Measurements from ENCODE around the gene XKR7.
"Not testable (repeated sequence)": the region's sequence is repeated elsewhere in the genome, so short reads cannot be mapped to it uniquely, and the experiment has no call there.

Gene XKR7

DNA sequence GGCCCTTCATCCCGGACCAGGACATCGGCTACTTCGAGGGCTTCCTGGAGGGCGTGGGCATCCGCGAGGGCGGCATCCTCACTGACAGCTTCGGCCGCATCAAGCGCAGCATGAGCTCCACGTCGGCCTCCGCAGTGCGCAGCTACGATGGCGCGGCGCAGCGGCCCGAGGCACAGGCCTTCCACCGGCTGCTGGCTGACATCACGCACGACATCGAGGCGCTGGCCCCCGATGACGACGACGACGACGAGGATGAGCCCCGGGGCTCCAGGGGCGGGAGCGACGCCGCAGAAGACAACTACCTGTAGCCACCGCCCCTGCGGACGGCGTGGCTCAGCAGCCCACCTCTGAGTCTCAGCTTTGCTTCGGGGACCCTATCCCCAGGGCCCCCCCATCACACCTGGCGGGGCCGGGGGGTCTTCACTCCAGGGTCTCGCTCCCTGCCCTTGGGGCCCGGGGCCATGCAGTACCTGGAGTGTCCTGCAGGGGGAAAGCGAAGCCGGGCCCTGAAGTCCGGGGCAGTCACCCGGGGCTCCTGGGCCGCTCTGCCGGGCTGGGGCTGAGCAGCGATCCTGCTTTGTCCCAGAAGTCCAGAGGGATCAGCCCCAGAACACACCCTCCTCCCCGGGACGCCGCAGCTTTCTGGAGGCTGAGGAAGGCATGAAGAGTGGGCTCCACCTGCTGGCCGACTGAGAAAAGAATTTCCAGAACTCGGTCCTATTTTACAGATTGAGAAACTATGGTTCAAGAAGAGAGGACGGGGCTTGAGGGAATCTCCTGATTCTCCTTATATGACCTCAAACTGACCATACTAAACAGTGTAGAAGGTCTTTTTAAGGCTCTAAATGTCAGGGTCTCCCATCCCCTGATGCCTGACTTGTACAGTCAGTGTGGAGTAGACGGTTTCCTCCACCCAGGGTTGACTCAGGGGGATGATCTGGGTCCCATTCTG is 63.3 kb downstream of the XKR7 start:
- peaks cover 2% of the 10 kb centered on the region for H3K27me3 ChIP-seq (ENCODE audit: control insufficient read depth, insufficient read depth, low read length)
- H3K9ac ChIP-seq (ENCODE audit: low read length), result no peak overlapping the region
- no peak overlapping the region for H3K27ac ChIP-seq (ENCODE audit: low read depth, low read length)
- H3K4me3 ChIP-seq (ENCODE audit: low read length), result peak overlapping the region; percentile 27
- no peaks in the 10 kb centered on the region for H3K36me3 ChIP-seq (ENCODE audit: control insufficient read depth, insufficient read depth, low read length)
- H3K4me1 ChIP-seq (ENCODE audit: control insufficient read depth, insufficient read depth, low read length), result no peaks in the 10 kb centered on the region

DNA sequence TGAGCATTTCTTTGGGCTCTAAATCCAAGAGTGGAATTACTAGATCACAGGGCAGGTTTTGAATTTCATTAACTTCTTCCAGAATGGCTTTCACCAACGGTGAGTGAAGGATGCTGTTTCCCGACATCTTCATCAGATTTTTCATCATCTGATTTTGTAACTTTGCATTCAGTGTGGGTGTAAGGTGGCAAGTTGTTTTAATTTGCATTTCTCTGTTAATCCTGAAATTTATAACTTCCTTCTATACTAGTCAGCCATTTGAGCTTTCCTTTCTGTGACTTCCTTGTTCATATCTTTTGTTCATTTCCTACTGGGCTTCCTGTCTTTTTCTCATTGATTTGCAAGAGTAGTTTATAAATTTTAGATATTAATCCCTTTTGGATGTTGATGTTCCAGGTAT is 65.4 kb downstream of the XKR7 start:
- H3K36me3 ChIP-seq (ENCODE audit: control insufficient read depth, insufficient read depth, low read length), result no peaks in the 10 kb centered on the region
- H3K4me1 ChIP-seq (ENCODE audit: control insufficient read depth, insufficient read depth, low read length), result no peaks in the 10 kb centered on the region
- H3K27me3 ChIP-seq (ENCODE audit: control insufficient read depth, insufficient read depth, low read length), result peaks cover 2% of the 10 kb centered on the region
- H3K4me3 ChIP-seq (ENCODE audit: low read length), result no peak overlapping the region
- H3K9ac ChIP-seq (ENCODE audit: low read length), result no peak overlapping the region
- no peak overlapping the region for H3K27ac ChIP-seq (ENCODE audit: low read depth, low read length)

DNA sequence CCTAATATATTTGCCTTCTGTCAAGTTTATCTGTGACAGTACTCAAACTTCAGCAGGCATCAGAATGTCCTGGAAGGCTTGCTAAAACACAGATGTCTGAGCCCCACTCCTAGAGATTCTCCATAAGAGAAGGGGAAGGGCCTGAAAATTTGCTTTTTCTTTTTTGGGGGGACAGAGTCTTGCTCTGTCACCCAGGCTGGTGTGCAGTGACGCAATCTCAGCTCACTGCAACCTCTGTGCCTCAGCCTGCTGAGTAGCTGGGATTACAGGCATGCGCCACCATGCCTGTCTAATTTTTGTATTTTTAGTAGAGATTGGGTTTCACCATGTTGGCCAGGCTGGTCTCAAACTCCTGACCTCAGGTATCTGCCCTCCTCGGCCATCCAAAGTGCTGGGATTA is 65.8 kb downstream of the XKR7 start:
- not testable (repeated sequence) for H3K27ac ChIP-seq (ENCODE audit: low read depth, low read length); H3K36me3 ChIP-seq (ENCODE audit: control insufficient read depth, insufficient read depth, low read length); H3K4me1 ChIP-seq (ENCODE audit: control insufficient read depth, insufficient read depth, low read length); H3K9ac ChIP-seq (ENCODE audit: low read length); H3K27me3 ChIP-seq (ENCODE audit: control insufficient read depth, insufficient read depth, low read length); H3K4me3 ChIP-seq (ENCODE audit: low read length)

DNA sequence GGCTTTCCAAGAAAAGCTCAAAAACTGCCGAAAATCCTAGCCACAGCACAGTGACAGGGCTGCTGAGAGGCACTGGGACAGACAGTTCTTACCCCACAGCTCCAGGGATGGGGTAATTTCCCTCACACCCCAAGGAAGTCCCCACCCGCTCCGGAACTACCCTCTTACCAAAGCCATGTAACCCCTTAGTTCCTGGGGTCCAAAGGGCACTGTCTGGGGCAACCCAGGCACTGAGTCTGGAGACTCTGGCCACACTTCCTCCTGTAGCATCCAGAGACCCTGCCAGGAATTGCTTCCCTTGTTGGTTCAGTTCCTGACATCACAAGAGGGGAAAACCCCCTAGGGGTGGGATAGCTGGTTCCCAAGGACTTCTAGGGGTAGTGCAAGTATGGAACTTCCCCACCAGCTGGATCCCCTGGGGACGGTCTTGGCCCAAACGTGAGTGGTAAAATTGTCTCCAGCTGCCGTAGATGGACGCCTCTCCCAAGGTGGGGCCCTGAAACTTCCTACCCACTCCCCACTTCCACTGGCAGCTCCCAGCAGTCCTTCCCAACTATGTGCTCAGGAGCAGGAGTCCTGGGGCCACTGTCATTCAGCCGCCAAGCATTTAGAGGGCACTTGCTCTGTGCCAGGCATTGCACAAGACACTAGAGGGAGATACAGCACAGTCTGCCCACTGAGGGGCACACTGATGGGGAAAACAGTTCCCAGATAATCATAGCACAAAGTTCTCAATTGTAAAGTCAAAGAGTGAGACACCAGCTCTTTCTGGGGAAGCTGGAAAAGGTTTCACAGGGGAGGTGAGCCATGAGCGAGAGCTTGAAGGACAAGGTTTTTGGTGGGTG is 66.9 kb downstream of the XKR7 start:
- Histone ChIP-seq H3K27ac (ENCODE audit: low read depth, low read length) (no peak overlapping the region), H3K27me3 (ENCODE audit: control insufficient read depth, insufficient read depth, low read length) (peaks cover 2% of the 10 kb centered on the region)

DNA sequence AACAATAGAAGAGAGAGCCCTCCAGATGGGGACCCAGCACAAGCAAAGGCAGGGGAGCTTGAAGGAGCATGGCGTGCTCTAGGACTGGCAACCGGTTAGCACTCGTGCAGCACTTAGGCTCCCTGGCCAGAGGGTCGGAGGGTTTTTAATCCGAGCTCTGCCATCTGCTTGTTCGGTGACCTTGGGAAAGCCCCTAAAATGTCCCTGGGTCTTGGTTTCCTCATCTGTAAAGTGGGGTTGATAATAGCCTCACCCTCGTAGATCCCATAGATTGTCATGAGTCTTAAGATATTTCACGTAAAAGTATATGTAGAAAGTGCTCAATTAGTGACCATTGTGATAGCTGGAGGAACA is 67.5 kb downstream of the XKR7 start:
- Histone ChIP-seq H3K9ac (ENCODE audit: low read length) (no peak overlapping the region), H3K4me3 (ENCODE audit: low read length) (no peak overlapping the region), H3K27ac (ENCODE audit: low read depth, low read length) (no peak overlapping the region), H3K36me3 (ENCODE audit: control insufficient read depth, insufficient read depth, low read length) (no peaks in the 10 kb centered on the region), H3K27me3 (ENCODE audit: control insufficient read depth, insufficient read depth, low read length) (peaks cover 2% of the 10 kb centered on the region), H3K4me1 (ENCODE audit: control insufficient read depth, insufficient read depth, low read length) (no peaks in the 10 kb centered on the region)

More for the DNA sequence above, 66.9 kb downstream of the XKR7 start:
- H3K4me1 ChIP-seq (ENCODE audit: control insufficient read depth, insufficient read depth, low read length), result no peaks in the 10 kb centered on the region
- H3K36me3 ChIP-seq (ENCODE audit: control insufficient read depth, insufficient read depth, low read length), result no peaks in the 10 kb centered on the region
- H3K9ac ChIP-seq (ENCODE audit: low read length), result no peak overlapping the region
- H3K4me3 ChIP-seq (ENCODE audit: low read length), result no peak overlapping the region

DNA sequence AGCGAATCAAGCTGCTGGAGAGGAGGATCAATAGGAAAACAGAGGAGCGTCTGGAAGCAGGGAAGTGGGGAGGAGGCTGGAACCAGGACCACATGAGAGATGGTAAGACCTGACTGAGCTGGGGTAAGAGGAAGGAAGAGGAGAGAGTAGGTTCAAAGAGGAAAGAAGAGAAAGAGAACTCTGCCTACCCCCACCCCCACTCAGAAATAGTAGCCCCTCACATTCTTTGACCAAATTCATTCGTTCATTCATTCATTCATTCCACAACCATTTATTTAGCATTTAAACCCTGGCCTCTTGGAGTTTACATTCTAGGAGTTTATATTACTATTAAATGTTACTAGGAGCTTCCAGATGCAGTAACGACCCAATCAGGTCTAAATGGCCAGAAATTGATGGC is 68.3 kb downstream of the XKR7 start:
- Histone ChIP-seq H3K27me3 (ENCODE audit: control insufficient read depth, insufficient read depth, low read length) (peaks cover 2% of the 10 kb centered on the region), H3K4me3 (ENCODE audit: low read length) (no peak overlapping the region), H3K4me1 (ENCODE audit: control insufficient read depth, insufficient read depth, low read length) (no peaks in the 10 kb centered on the region), H3K27ac (ENCODE audit: low read depth, low read length) (no peak overlapping the region), H3K36me3 (ENCODE audit: control insufficient read depth, insufficient read depth, low read length) (no peaks in the 10 kb centered on the region), H3K9ac (ENCODE audit: low read length) (no peak overlapping the region)

DNA sequence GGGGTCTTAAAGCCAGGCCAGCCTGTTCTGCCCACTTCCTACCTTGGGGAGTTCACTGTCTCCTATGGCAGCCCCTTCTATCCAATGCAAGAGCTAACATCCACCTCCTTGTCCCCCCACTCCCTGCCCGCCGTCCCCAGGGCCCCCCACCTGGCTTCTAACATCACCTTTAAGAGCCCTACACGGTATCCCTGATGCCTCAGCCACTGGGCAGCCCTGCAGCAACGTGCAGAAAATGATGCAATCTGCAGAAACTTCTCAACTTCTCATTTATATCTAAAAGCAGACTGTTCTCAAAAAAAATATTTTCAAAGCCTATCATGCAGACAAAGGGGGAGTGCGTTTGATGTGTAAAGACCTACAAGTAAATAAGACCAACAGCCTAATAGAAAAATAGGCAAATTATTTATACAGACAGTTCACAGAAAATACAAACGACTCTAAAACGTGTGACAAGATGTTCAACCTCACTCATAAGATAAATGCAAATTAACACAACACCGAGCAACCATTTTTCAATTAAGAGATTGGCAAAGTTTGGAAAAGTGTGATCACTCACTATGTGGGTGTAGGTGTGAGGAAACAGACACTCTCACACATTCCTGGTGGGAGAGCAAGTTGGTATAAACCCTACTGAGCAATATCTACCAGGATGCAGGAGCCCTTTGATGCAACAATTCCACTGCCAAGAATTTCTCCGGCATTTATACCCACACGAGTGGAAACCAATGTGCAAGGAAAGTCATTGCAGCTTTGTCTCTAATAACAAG is 69.0 kb downstream of the XKR7 start:
- Histone ChIP-seq H3K36me3 (ENCODE audit: control insufficient read depth, insufficient read depth, low read length) (no peaks in the 10 kb centered on the region), H3K9ac (ENCODE audit: low read length) (no peak overlapping the region), H3K27ac (ENCODE audit: low read depth, low read length) (no peak overlapping the region), H3K4me1 (ENCODE audit: control insufficient read depth, insufficient read depth, low read length) (no peaks in the 10 kb centered on the region), H3K4me3 (ENCODE audit: low read length) (no peak overlapping the region), H3K27me3 (ENCODE audit: control insufficient read depth, insufficient read depth, low read length) (peaks cover 2% of the 10 kb centered on the region)

DNA sequence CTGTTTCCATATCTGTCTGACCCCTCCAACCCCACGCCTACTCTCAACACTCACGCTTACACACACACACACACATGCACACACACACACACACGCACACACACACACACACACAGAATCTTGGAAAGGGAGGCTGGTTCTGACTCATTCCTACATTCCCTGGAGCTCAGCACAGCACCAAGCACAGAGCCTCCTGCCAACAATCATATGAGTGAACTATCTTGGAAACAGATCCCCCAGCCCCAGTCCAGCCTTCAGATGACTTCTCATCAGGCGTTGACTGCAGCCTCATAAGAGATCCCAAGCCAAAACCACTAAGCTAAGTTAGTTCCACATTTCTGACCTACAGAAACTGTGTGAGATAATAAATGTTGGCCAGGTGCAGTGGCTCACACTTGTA is 70.0 kb downstream of the XKR7 start:
- Histone ChIP-seq H3K4me3 (ENCODE audit: low read length) (no peak overlapping the region), H3K27me3 (ENCODE audit: control insufficient read depth, insufficient read depth, low read length) (peaks cover 2% of the 10 kb centered on the region), H3K27ac (ENCODE audit: low read depth, low read length) (no peak overlapping the region), H3K36me3 (ENCODE audit: control insufficient read depth, insufficient read depth, low read length) (no peaks in the 10 kb centered on the region), H3K9ac (ENCODE audit: low read length) (no peak overlapping the region), H3K4me1 (ENCODE audit: control insufficient read depth, insufficient read depth, low read length) (no peaks in the 10 kb centered on the region)

DNA sequence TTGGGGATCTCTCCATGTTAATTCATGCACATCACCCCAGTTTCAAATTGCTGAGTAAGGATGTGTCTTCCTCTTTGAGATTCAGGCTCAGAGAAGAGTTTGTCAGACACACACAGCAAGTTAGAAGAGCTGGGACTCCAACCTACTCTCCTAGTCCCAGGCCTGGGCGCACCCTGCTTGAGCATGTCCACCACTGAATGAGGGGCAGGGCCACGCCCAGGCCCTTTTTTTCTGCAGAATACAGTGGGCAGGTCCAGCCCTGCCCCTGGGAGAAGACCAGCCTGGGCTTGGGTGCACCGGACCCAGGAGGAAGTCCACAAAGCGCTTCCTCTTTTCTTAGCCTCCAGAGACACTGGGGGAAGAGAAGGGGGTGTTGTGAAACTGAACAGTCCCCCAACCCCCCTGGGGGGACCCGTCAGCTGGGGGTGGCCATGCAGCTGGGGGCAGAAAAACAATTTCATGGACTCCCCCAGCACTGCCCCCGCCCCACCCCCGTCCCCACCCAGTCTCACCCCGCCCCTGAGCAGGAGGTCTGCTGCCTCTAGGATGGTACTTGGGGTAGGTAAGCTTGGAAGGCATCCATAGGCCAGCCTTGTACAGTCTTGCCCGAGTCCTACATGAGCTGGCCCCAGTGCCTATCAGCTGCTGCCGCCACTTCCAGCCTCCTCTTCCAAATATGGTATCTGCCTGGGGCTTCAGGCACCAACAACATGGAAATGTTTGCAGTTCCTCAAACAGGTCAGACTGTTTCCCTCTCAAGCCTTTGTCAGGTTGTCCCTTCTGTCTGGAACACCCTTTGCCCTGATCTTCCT is 72.4 kb downstream of the XKR7 start:
- Histone ChIP-seq H3K27me3 (ENCODE audit: control insufficient read depth, insufficient read depth, low read length) (no peaks in the 10 kb centered on the region), H3K9ac (ENCODE audit: low read length) (no peak overlapping the region), H3K4me1 (ENCODE audit: control insufficient read depth, insufficient read depth, low read length) (no peaks in the 10 kb centered on the region), H3K36me3 (ENCODE audit: control insufficient read depth, insufficient read depth, low read length) (no peaks in the 10 kb centered on the region), H3K4me3 (ENCODE audit: low read length) (no peak overlapping the region), H3K27ac (ENCODE audit: low read depth, low read length) (no peak overlapping the region)

DNA sequence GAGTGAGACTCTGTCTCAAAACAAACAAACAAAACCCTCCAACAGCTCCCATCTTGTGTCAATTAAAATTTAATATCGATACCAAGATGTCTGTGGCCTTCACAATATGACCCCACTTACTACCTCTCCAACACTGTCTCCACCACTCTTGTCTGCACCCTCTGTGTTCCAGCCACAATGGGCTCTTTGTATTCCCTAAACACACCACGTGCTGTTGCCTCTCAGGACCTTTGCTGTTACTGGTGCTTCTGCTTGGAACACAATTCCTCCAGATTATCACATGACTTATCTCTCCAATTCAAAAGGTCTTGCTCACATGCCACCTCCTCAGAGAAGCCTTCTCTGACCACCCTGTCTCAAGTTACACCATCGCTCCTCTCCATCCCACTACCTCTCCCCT is 78.0 kb downstream of the XKR7 start:
- H3K27me3 ChIP-seq (ENCODE audit: control insufficient read depth, insufficient read depth, low read length), result peaks cover 3% of the 10 kb centered on the region
- H3K27ac ChIP-seq (ENCODE audit: low read depth, low read length), result no peak overlapping the region
- H3K9ac ChIP-seq (ENCODE audit: low read length), result no peak overlapping the region
- no peak overlapping the region for H3K4me3 ChIP-seq (ENCODE audit: low read length)
- H3K4me1 ChIP-seq (ENCODE audit: control insufficient read depth, insufficient read depth, low read length), result no peaks in the 10 kb centered on the region
- no peaks in the 10 kb centered on the region for H3K36me3 ChIP-seq (ENCODE audit: control insufficient read depth, insufficient read depth, low read length)

DNA sequence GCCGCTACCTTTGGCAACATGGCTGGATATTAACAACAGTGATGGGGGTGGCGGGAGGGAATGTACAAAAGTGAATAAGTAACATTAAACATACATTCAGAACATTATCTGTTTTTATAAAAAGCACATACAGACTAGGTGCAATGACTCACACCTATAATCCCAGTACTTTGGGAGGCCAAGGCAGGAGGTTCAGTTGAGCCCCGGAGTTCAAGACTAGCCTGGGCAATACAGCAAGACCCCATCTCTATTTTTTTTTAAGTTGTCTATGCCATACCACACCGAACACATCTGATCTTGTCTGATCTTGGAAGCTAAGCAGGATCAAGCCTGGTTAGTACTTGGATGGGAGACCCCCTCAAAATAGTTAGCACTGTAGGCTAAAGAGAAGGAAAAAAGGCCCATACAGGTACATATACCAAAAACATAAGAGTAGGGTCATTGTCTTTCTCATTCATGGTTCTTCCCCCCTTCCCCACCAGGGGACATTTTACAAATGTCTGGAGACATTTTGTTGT is 82.4 kb downstream of the XKR7 start:
- Histone ChIP-seq H3K4me1 (ENCODE audit: control insufficient read depth, insufficient read depth, low read length) (no peaks in the 10 kb centered on the region), H3K4me3 (ENCODE audit: low read length) (no peak overlapping the region), H3K27me3 (ENCODE audit: control insufficient read depth, insufficient read depth, low read length) (peaks cover 14% of the 10 kb centered on the region), H3K9ac (ENCODE audit: low read length) (no peak overlapping the region), H3K27ac (ENCODE audit: low read depth, low read length) (no peak overlapping the region), H3K36me3 (ENCODE audit: control insufficient read depth, insufficient read depth, low read length) (no peaks in the 10 kb centered on the region)

Measured in rectal smooth muscle tissue (tissue), 1 donor.